Kidney epithelial cell (primary cell): ENCODE data around the gene PCDHGB5. TPM values are rescaled to one million over a fixed set of nuclear protein-coding genes. Genes with fewer than 3 reads are reported as not detected.
"Not testable (repeated sequence)": the region's sequence is repeated elsewhere in the genome, so short reads cannot be mapped to it uniquely, and the experiment has no call there.

Experiments used
- DNase-seq: peaks from one replicate; pipeline ENCODE4 v3.0.0-alpha.2; 2010; ENCODE audit warnings: low read depth
- H3K27me3 ChIP-seq: 2 replicates; pipeline ENCODE4 v1.6.0; 2011; ENCODE audit warnings: low read length; ENCODE audit not compliant: control insufficient read depth, insufficient read depth
- H3K36me3 ChIP-seq: 2 replicates; pipeline ENCODE4 v1.5.1; 2011; ENCODE audit warnings: low read length; ENCODE audit not compliant: control insufficient read depth, insufficient read depth
- H3K4me3 ChIP-seq: 2 replicates; pipeline ENCODE4 v1.5.1; 2011; ENCODE audit warnings: low read depth, mild to moderate bottlenecking, control low read depth, low read length
- CTCF ChIP-seq: IDR thresholded peaks from 2 replicates; pipeline ENCODE4 v1.5.1; 2011; ENCODE audit warnings: mild to moderate bottlenecking, moderate library complexity, low read length, control low read depth, inconsistent platforms; ENCODE audit not compliant: insufficient read depth, poor library complexity, severe bottlenecking
- total RNA-seq: library from RNA; depleted of rRNA; stranded (reverse); fragments of >200 nt; gene quantifications from 2 replicates; pipeline ENCODE4 v1.2.3, GENCODE V29; 2015

Gene PCDHGB5
- total RNA-seq, 1 donor from 2014 or later: 19.3 TPM

DNA sequence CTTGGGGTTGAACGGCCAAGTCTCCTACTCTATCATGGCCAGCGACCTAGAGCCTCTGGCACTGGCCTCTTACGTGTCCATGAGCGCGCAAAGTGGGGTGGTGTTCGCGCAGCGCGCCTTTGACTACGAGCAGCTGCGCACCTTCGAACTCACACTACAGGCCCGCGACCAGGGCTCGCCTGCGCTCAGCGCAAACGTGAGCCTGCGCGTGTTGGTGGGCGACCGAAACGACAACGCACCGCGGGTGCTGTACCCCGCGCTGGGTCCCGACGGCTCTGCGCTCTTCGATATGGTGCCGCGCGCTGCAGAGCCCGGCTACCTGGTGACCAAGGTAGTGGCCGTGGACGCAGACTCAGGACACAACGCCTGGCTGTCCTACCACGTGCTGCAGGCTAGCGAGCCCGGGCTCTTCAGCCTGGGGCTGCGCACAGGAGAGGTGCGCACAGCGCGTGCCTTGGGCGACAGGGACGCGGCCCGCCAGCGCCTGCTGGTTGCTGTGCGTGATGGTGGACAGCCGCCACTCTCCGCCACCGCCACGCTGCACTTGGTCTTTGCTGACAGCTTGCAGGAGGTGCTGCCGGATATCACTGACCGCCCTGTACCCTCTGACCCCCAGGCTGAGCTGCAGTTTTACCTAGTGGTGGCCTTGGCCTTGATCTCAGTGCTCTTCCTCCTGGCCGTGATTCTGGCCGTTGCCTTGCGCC, 2.0 kb downstream of the PCDHGB5 start:
- no peaks in the 10 kb centered on the region for H3K36me3 ChIP-seq
- no peak for TF ChIP-seq CTCF
- H3K4me3 ChIP-seq: no peak overlapping the region
- no peak for DNase-seq
- peaks cover 15% of the 10 kb centered on the region for H3K27me3 ChIP-seq

DNA sequence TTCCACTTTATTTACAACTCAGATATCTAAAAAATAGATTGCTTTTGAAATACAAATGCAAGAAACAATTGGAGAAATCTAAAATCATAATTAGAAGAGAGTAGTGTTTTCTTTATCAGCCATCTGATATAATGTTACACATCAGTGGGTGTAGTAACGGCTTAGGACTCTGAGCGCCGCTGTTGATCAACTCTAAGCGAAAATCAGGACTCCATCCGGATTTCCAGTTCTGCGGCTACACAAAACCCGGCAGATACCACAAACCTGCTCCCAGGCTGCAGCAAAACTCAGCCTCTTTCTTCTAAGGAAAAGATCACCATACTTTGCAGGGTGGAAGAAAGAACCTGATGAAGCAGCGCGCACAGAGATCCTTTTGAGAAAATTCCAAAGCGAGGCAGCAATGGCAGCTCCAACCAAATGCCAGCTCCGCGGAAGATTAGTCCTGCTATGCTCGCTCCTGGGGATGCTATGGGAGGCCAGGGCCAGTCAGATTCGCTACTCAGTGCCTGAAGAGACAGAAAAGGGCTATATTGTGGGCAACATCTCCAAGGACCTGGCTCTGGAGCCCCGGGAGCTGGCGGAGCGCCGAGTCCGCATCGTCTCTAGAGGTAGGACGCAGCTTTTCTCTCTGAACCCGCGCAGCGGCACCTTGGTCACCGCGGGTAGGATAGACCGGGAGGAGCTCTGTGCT, 5.0 kb downstream of the PCDHGB5 start, which contains the start of gene PCDHGA9:
Gene PCDHGA9 (plus strand): TSS at position 226 of the 691 bp plus-strand sequence. CDS start 175 bp downstream, at position 401.
- H3K4me3 ChIP-seq: peak within 1 kb of the TSS; percentile 26
- H3K27me3 ChIP-seq: peaks cover 14% of the 10 kb centered on the region
- no peak for DNase-seq
- no peaks in the 10 kb centered on the region for H3K36me3 ChIP-seq
- peak; percentile 21 for TF ChIP-seq CTCF

DNA sequence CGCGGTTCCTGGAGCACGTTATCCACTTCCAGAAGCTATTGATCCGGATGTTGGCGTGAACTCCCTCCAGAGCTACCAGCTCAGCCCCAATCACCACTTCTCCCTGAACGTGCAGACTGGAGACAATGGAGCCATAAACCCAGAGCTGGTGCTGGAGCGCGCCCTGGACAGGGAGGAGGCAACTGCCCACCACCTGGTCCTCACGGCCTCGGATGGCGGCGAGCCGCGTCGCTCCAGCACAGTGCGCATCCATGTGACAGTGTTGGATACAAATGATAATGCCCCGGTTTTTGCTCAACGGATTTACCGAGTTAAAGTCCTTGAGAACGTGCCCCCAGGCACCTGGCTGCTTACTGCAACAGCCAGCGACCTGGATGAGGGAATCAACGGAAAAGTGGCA, 5.6 kb downstream of the PCDHGB5 start:
- Histone ChIP-seq H3K4me3 (no peak overlapping the region), H3K36me3 (no peaks in the 10 kb centered on the region), H3K27me3 (peaks cover 16% of the 10 kb centered on the region)
- TF ChIP-seq CTCF: no peak
- no peak for DNase-seq

DNA sequence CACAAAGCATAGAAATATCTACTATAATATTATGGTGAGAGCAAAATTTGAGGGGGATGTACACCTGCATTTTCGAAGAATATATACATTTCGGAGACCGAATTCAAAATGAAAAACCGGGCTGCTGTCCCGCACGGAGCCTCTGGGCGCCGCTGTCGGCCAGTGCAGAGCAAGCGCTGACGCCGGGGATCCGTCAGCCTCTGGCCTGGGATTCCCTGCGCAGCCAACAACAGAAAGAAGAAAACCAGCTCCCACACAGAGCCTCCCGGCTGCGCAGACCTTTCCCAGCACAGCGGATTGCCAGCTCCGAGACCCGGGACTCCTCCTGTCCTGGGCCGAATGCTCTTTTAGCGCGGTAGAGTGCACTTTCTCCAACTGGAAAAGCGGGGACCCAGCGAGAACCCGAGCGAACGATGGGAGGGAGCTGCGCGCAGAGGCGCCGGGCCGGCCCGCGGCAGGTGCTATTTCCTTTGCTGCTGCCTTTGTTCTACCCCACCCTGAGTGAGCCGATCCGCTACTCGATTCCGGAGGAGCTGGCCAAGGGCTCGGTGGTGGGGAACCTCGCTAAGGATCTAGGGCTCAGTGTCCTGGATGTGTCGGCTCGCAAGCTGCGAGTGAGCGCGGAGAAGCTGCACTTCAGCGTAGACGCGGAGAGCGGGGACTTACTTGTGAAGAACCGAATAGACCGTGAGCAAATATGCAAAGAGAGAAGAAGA, 10.2 kb downstream of the PCDHGB5 start, which contains the start of gene PCDHGB6:
Gene PCDHGB6 (plus strand): TSS at position 232 of the 716 bp plus-strand sequence. CDS start 182 bp downstream, at position 414.
- TF ChIP-seq CTCF: peak; percentile 58
- H3K36me3 ChIP-seq, DNase-seq: not testable (repeated sequence)
- Histone ChIP-seq H3K27me3 (peaks cover 15% of the 10 kb centered on the region), H3K4me3 (peak within 1 kb of the TSS; percentile 3)

GRCh38 chr5:141409598-141410306, 12.0 kb downstream of the PCDHGB5 start:
- DNase-seq: no peak
- TF ChIP-seq CTCF: no peak
- Histone ChIP-seq H3K27me3 (peaks cover 15% of the 10 kb centered on the region), H3K36me3 (no peaks in the 10 kb centered on the region), H3K4me3 (no peak overlapping the region)
